Measurements from ENCODE around the gene POMT1.

GRCh38 chr9:131464354-131465000 lies 38.2 kb upstream of the POMT1 start:
- TF ChIP-seq CTCF (conservative IDR thresholded peaks at IDR 0.05 in 1 of 2, IDR thresholded peaks at IDR 0.05 in 1 of 2; ENCODE audit: extremely low read depth in 1 of 2, insufficient read depth in 1 of 2, low read depth in 1 of 2, low read length in 2 of 2), result no peak
- no peak for TF ChIP-seq EZH2 (IDR thresholded peaks at IDR 0.05; ENCODE audit: borderline replicate concordance, low read length)
